GM21526 (cell line): ENCODE data around the gene NDE1.
"Not testable (repeated sequence)": the region's sequence is repeated elsewhere in the genome, so short reads cannot be mapped to it uniquely, and the experiment has no call there.

ENCODE experiments used
- ATAC-seq: cut with Tn5 transposase; IDR thresholded peaks from one replicate; pipeline ENCODE4 v1.9.1; 2021; ENCODE audit warnings: moderate library complexity; ENCODE audit not compliant: unreplicated experiment, low FRiP score

Gene NDE1

GRCh38 chr16:15690296-15690695, 40.3 kb downstream of the NDE1 start:
- no peak for ATAC-seq

- no peak for ATAC-seq
Measured at GRCh38 chr16:15691046-15691445, 41.0 kb downstream of the NDE1 start.

- not testable (repeated sequence) for ATAC-seq
Measured at GRCh38 chr16:15692508-15692907, 42.5 kb downstream of the NDE1 start.

GRCh38 chr16:15694499-15694898, 44.5 kb downstream of the NDE1 start:
- no peak for ATAC-seq

GRCh38 chr16:15699819-15700218, 49.8 kb downstream of the NDE1 start:
- ATAC-seq, result no peak

- ATAC-seq, result no peak
Measured at GRCh38 chr16:15701367-15701766, 51.3 kb downstream of the NDE1 start.

- ATAC-seq, result no peak
Measured at GRCh38 chr16:15701975-15702970, 52.2 kb downstream of the NDE1 start.

- no peak for ATAC-seq
Measured at GRCh38 chr16:15703029-15703736, 53.1 kb downstream of the NDE1 start.

- no peak for ATAC-seq
Measured at GRCh38 chr16:15704545-15704987, 54.5 kb downstream of the NDE1 start.

GRCh38 chr16:15705064-15705565, 55.1 kb downstream of the NDE1 start:
- no peak for ATAC-seq

GRCh38 chr16:15707332-15707731, 57.3 kb downstream of the NDE1 start:
- no peak for ATAC-seq

GRCh38 chr16:15708096-15708495, 58.1 kb downstream of the NDE1 start:
- no peak for ATAC-seq

- no peak for ATAC-seq
Measured at GRCh38 chr16:15708997-15709396, 59.0 kb downstream of the NDE1 start.

- no peak for ATAC-seq
Measured at GRCh38 chr16:15714393-15715172, 64.5 kb downstream of the NDE1 start.

- ATAC-seq, result no peak
Measured at GRCh38 chr16:15715221-15715620, 65.2 kb downstream of the NDE1 start.

GRCh38 chr16:15716694-15717447, 66.8 kb downstream of the NDE1 start:
- ATAC-seq, result no peak

- no peak for ATAC-seq
Measured at GRCh38 chr16:15721018-15721417, 71.0 kb downstream of the NDE1 start.

- ATAC-seq, result no peak
Measured at GRCh38 chr16:15723808-15724207, 73.8 kb downstream of the NDE1 start.

GRCh38 chr16:15725641-15726240, 75.7 kb downstream of the NDE1 start:
- ATAC-seq, result no peak
